GM21825 (cell line): ENCODE data around the gene ENTPD8.
"Not testable (repeated sequence)": the region's sequence is repeated elsewhere in the genome, so short reads cannot be mapped to it uniquely, and the experiment has no call there.

Experiments used
- ATAC-seq: cut with Tn5 transposase; IDR thresholded peaks from one replicate; pipeline ENCODE4 v1.9.1; 2021; ENCODE audit warnings: mild to moderate bottlenecking, moderate library complexity; ENCODE audit not compliant: unreplicated experiment

Gene ENTPD8

DNA sequence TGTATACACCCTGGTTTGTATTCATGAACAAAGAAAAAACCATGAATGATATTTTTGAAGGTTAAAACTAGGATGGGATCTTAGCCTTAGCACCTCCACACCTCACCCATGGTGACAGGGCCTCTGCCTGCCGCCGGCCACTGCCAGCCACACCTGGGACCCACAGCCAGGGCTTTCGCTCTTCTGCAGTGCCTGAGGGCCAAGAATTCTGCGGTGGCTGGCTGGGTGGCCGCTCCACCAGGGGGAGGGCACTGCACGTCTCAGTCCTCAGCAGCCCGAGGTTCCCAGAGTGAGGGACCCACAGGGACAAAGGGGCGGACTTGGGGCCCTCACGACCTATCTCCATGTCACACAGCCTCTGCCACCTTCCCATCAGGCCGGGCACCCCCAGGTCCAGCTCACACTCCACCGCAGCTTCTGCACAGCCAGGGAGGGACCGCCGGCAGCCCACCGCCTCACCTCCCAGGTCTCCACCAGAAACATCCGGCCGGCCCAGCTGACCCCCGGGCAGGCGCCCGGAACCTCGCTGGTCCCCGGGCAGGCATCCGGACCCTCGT, 25.1 kb downstream of the ENTPD8 start:
- no peak for ATAC-seq

DNA sequence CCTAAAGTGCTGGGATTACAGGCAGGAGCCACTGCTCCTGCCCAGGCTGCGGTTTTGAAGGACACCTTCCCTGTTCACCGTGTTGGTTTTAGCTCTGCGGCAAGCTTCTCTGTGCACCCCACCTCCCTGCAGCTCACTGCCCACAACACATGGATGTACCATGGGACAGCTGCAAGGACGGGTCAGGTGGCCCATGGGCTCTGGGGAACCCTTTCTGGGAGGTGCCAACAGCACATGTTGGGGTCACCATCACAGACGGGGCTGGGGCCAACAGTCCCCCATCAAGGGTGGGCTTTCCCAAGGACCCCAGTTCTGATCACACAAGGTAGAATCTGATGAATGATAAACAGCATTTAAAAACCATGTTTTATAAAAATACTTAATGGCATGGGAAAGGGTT, 25.7 kb downstream of the ENTPD8 start:
- ATAC-seq = no peak

DNA sequence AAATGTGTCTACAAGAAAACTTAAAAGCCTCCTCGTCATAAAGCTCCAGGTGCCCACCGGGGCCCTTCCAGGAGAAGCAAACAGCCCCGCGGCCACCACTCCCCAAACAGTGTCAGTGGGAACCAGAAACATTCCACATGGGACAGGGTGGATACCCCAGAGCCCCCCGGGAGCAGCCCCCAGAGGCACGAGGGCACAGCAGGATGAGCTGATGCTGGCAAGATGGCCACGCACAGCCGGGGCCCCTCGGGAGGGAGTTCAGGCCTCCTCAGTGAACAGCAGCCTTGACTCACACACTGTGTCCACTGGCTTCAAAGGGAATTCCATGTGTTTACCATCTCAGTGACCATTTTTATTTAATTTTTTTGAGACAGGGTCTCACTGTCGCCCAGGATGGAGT, 28.7 kb downstream of the ENTPD8 start:
- no peak for ATAC-seq

DNA sequence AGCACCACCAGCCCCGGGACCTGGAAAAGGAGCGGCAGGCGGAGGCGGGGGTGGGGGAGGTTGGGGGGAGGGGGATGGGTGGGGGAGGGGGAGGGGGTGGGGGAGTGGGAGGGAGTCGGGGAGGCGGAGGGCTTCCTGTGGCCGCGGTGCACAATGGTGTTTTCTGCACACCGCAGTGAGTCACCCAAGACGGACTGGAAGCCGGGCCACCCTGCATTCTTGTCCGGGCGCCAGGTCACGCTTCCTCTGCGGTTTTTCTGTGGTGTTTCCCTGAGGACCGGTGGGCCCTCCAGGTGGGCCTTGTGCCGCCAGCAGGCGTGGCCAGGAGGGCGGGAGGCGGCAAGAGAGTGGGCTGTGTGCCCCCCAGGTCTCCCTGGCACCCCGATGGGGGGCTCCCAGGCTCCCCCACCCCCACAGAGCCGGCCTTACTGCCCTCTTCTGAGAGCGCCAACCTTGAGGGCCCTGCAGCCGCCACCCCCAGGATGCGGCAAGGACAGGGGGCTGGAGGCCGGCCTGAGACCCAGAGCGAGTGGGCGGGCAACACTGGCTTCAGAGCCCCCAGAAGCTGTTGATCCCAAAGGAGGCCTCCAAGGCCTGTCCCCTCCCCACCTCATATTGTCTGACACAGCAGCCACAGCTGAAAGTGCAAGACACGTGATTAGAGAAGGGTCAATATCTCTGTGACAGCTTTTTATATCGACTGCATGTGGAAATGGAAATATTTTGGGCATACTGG, 29.3 kb downstream of the ENTPD8 start:
- peak; percentile 48 for ATAC-seq

DNA sequence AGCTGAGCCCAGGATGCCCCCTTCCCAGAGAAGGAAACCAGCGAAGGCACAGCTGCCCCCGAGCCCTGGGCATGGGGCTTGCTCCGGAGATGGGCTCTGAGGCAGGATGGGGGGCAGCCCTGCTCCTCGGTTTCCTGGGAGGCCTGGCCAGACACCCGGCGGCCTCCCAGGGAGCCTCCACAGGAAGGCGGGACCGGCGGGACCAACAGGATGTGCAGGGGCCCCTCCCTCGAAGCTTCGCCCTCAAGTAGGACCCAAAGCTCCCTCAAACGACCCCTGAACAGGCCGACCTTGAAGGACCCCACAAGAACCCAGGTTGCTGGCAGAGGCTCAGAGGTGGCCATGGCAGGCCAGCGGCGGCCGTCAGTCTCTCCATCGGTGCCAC, 29.9 kb downstream of the ENTPD8 start:
- ATAC-seq = no peak

DNA sequence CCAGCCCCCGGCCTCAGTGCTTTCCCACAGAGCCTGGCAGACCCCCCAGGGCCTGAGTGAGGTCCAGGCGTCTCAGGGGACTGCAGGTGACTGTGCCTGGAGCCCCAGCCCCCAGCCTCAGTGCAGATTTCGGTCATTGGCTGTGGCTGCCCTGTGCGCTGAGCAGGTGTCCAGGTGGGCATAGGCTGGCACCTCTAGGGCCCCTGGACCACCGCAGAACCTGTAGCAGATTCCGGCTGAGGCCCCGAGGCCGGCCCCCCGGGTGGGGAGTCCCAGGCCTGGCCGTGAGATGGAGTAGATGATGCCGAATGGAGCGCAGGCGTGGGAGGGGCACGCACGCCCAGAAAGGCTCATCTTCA, 30.3 kb downstream of the ENTPD8 start:
- ATAC-seq = no peak

DNA sequence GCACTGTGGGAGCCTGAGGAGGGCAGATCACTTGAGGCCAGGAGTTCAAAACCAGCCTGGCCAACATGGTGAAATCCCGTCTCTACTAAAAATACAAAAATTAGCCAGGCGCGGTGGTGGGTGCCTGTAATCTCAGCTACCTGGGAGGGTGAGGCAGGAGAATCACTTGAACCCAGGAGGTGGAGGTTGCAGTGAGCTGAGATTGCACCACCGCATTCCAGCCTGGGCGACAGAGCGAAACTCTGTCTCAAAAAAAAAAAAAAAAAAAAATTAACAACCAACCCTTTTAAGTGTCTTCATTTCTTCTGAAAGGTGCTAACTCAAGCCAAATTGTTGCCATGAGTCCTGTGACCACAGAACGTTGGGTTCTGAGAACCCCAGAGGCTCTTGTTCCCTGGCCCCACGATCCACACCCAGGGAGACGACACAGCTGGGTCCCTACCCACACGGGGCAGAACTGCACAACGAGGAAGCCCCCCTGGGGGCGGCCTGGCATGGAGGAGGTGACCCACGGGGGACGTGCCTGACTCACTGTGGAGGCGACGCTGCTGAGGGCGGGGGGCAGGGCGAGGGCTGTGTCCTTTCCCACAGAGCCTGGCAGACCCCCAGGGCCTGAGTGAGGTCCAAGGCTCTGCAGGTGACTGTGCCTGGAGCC, 30.8 kb downstream of the ENTPD8 start:
- ATAC-seq = not testable (repeated sequence)

DNA sequence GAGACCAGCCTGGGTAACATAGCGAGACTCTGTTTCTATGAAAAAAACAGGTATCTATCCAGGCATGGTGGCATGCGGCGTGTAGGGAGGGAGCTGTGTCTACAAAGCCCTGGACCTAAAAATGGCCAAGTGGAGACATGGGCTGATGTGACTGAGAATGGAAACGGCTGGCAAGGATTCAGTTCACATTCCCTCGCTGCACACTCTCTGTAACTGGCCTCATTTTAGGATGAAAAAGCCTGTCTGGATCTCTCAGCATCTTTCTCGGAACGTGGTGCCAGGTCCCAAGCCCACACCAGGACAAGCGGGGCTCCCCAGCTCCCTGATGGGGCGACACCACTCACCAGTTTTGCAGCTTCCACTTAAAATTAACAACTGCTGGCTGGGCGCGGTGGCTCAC, 31.6 kb downstream of the ENTPD8 start:
- no peak for ATAC-seq

DNA sequence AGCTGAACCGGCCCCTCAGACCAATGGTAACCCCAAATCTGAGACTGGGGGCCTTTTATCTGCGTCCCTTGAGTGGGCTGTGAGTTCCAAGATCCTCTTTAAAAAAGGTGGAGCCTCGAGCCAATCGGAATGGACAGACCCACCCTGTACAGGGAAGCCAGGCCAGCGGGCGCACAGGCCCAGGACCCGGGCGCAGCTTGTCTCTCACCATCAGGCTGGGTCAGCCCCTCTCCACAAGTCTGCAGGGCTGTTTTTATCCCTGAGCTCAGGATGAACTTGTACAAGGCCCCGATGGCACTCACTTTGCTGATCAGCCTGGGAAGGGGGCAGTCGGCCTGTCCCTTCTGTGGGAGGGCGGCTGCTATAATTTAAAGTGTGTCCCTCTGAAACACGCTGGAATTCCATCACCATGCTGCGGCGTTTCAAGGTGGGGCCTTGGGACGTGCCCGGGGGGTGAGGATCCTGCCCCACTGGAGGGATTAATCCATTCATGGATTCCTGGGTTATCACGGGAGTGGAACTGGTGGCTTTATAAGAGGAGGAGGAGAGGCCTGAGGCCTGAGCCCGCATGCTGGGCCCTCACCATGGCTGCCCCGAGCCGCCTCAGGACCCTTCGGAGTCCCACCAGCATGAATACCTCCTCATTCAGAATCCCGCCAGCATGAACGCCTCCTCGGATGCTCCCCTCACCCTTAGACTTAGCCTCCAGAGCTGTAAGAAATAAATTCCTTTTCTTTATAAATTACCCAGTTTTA, 32.3 kb downstream of the ENTPD8 start:
- no peak for ATAC-seq

DNA sequence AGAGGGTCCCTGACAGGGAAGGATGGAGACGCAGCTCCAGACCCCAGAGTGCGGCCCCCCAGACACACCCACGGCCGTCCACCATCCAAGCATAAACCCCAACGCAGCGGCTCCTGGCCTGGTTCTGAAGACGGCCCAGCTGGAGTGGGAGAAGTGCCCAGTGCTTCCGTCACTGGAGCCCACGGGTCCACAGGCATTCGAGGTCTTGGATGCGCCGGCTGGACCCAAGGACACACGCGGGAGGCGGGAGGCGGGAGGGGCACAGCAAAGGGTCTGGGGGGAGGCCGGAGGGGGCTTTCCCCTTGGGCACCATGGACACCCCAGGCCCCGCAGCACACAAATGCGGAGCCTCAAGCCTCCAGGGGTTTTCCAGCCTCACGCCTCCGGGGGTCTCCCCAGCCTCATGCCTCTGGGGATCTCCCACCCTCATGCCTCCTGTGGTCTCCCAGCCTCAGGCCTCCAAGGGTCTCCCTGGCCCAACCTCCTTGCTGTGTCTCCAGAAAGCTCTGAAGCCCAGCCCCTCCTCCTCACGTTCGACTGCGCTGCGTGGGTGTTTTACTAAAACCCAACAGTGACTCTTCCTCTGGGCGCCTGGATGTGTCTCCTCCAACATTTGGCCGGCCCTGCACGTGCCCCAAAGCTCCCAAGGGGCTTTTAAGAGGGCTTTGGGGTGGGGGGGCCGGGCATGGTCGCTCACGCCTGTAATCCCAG, 33.4 kb downstream of the ENTPD8 start:
- ATAC-seq = no peak

DNA sequence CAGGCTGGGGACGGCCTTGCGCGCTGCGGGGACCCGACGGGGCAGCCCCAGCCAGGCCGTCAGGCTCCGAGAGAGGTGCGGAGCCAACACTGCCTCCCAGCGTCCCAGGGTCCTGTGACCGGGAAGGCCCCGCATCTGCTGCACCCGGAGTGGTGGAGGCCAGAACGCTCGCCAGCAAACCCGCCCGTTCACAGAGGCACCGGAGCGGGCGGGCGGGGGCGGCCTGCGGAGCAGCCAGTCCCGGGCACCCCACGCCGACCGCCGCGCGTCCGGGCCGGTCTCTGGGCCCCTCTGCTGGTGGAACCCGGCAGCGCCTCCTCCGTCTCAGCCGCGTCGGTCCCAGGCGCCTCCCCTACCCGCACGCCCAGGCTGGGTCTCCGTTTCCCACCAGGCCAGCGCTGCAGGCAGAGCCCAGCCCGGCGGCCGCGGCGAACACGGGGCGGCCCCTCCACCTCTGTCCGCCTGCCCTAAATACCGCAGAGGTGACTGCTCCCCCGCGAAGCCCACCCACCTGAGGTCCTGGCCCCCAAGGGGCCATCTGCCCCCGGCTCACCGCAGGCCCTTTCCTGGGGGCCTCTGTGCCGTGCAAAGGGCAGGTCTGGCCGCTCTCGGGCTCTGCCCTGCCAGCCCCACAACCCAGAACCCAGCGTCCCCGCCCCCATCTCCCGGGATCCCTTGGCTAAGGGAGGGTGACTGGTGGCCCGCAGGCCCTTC, 34.1 kb downstream of the ENTPD8 start:
- no peak for ATAC-seq

DNA sequence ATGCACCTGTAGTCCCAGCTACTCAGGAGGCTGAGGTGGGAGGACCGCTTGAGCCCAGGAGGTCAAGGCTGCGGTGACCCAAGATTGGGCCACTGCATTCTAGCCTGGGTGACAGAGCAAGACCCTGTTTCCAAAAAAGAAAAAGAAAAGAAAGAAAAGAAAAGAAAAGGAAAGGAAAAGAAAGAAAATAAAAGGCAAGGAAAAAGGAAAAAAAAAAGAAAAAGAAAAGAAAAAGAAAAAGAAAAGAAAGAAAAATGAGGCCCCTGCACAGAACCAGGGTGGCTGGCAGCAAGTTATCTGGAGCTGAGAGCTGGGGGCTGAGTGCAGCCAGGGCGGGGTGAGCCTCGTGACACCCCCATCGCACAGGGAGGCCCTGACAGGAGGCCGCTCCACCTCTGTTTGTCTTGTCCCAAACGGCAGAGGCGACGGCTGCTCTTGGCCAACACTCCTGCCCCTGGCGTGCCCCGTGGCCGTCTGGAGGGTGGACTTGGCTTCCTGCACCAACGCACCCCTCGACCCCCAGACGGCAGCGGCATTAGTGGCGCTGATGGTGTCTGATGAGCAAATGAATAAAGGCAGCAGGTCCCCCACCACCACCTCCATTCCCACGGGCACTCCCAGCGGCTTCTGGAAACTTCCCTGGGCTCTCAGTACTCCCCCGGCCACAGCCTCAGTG, 34.9 kb downstream of the ENTPD8 start:
- no peak for ATAC-seq

DNA sequence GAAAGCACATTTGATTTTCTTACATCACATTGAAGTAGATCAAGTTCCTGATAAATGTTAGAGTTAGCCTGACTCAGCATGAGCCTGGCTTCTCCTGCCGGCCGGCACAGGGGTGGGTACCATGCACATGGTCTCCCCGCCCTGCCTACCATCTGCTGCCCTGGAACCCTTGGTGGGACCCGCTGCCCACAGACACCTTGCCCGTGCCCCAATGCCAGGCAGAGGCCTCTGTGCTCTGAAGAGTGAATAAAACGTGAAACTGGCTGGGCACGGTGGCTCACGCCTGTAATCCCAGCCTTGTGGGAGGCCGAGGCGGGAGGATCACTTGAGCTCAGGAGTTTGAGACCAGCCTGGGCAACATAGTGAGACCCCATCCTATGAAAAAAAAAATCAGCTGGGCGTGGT, 35.5 kb downstream of the ENTPD8 start:
- no peak for ATAC-seq

DNA sequence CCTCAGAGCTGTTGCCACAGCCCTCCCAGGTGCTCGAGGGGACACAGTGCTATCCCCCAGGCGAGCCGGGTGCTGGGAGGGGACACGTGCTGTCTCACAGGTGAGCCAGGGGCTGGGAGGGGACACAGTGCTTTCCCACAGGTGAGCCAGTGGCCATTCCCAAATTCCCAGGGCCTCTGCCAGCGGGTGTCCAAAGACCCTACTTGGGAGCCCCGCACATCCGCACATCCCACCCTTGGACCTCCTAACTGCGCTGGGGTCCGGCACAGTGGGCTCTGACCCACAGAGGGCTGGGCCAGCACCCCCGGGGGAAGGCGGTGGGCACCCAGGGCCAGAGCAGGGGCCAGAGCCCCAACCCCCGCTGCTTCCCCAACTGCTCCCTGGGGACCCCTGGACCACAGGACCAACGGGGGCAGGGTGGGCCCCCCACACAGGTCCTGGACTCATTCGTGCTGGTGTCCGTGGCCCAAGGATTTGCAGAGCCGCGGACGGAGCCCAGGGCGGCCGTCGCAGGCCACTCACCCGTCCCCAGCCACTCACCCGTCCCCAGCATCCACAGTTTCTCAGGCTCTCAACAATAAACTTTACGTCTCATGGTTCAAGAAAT, 36.1 kb downstream of the ENTPD8 start:
- ATAC-seq = no peak

DNA sequence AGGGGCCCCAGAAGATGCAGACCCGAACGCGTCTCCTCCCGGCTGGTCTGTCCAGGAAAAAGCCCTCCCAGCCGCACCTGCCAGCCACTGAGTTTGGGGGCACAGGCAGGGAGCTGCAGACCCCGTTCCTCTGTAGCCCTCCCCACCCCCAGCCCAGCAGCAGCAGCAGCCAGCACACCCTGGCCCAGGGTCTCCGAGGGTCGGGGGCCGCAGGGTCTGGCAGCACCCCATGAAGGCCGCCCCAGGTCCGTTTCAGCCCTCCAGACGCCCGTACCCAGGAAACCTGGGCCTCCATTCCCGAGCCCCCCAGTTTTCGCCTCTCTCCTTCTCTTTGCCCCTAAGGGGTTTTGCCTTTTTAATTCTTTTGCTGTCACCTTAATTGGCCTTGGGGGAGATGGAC, 37.9 kb downstream of the ENTPD8 start:
- no peak for ATAC-seq

DNA sequence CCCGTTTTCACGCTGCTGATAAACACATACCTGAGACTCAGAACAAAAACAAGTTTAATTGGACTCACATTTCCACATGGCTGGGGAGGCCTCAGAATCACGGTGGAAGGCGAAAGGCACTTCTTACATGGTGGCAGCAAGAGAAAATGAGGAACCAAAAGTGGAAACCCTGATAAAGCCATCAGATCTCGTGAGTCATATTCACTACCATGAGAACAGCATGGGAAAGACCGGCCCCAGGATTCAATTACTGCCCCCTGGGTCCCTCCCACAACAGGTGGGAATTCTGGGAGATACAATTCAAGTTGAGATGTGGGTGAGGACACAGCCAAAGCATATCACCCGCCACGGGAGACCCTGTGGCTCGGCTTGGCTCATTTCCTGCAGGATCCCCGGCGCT, 38.4 kb downstream of the ENTPD8 start:
- ATAC-seq = no peak

DNA sequence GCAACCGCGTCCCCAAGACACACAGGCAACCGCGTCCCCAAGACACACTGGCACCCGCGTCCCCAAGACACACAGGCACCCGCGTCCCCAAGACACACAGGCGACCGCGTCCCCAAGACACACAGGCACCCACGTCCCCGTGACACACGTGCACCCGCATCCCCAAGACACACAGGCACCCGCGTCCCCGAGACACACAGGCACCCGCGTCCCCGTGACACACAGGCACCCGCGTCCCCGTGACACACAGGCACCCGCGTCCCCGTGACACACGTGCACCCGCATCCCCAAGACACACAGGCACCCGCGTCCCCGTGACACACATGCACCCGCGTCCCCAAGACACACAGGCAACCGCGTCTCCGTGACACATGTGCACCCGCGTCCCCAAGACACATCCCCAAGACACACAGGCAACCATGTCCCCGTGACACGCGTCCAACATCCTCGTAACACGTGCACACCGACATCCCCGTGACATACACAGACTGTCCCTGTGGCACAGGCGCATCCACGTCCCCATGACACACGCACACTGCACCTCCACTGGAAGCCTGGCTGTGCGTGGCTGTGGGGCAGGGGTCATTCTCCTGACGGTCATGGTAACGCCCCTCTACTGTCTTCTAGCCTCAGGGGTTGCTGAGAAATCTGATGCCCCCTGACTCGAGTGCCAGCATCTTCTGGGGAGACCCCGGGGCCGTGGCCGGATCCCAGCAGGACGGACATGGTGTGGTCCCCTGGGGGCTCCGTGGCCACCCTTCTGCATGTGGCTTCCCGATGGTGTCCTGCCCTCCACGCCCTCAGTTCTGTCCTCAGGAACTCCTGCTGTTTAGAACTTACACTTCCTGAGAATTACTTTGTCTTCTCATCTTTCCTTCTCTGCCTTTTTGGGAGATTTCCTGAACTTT, 42.3 kb downstream of the ENTPD8 start:
- ATAC-seq = no peak

DNA sequence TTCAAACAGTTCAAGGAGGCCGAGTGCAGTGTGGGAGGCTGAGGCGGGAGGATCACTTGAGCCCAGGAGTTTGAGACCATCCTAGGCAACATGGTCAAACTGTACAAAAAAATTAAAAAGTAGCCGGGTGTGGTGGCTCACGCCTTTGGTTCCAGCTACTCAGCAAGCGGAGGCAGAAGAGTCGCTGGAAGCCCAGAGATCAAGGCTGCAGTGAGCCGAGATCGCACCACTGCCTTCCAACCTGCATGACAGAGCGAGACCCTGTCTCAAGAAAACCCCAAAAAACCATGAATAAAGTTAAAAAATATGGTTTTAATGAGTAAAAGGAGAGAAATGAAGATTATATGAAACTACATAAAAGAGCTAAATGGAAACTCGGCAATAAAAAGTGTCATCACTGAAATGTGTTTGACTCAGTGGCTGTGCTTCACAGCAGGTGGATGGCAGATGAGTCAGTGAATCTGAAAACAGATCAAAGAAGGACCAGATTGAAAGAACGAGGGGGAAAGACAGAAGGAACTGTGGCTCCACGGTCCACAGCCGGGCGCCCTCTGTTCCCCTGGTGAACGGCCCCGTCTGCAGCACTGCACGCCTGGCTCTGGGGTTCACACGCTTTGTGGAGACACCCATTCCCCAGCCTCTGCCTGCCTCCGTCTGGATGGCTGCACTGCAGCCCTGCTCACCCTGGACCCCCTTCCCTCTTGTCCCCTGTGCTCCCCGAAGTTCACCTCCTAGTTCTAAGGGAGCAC, 43.3 kb downstream of the ENTPD8 start:
- no peak for ATAC-seq
